ENCODE data around the gene SERPING1. TPM values are rescaled to one million over a fixed set of nuclear protein-coding genes. Genes with fewer than 3 reads are reported as not detected.

The SERPING1 gene
- total and polyA plus RNA-seq, 2 donors from 2014 or later = 361 to 785 TPM

- no peak overlapping the region for H3K27ac ChIP-seq (ENCODE audit: low read depth in 2 of 2, low read length in 2 of 2)
- no peaks in the 10 kb centered on the region for H3K27me3 ChIP-seq (ENCODE audit: control insufficient read depth, insufficient read depth, low read length)
- no peaks in the 10 kb centered on the region for H3K9me3 ChIP-seq (ENCODE audit: control insufficient read depth in 2 of 3, insufficient read depth in 1 of 3, low read length in 3 of 3)
- no peak for TF ChIP-seq CTCF (IDR thresholded peaks at IDR 0.05; ENCODE audit: borderline replicate concordance, extremely low read depth, insufficient read depth)
- no peaks in the 10 kb centered on the region for H3K4me1 ChIP-seq (ENCODE audit: control insufficient read depth in 2 of 3, insufficient read depth in 2 of 3, low read depth in 1 of 3, low read length in 3 of 3)
- peaks cover 0 to 11% (median 2%) of the 10 kb centered on the region in 3 donors for H3K36me3 ChIP-seq (ENCODE audit: control insufficient read depth in 2 of 3, insufficient read depth in 3 of 3, low read length in 3 of 3)
- intact Hi-C loops (cut with DNase I) = no loop called here
- FAIRE-seq (no peak), DNase-seq (peak in 1 of 5 donors; percentile 40)
- H3K4me3 ChIP-seq (ENCODE audit: low read length in 3 of 3) = no peak overlapping the region
- no peak overlapping the region for H3K9ac ChIP-seq (ENCODE audit: low read length in 3 of 3)
Measured at GRCh38 chr11:57605028-57605420, 7.5 kb downstream of the SERPING1 start.

- no peak for FAIRE-seq
- Histone ChIP-seq H3K9ac (ENCODE audit: low read length in 3 of 3) (no peak overlapping the region), H3K4me3 (ENCODE audit: low read length in 3 of 3) (no peak overlapping the region), H3K27me3 (ENCODE audit: control insufficient read depth, insufficient read depth, low read length) (no peaks in the 10 kb centered on the region), H3K4me1 (ENCODE audit: control insufficient read depth in 2 of 3, insufficient read depth in 2 of 3, low read depth in 1 of 3, low read length in 3 of 3) (no peaks in the 10 kb centered on the region), H3K27ac (ENCODE audit: low read depth in 2 of 2, low read length in 2 of 2) (no peak overlapping the region), H3K9me3 (ENCODE audit: control insufficient read depth in 2 of 3, insufficient read depth in 1 of 3, low read length in 3 of 3) (no peaks in the 10 kb centered on the region), H3K36me3 (ENCODE audit: control insufficient read depth in 2 of 3, insufficient read depth in 3 of 3, low read length in 3 of 3) (peaks cover 5 to 11% (median 9%) of the 10 kb centered on the region in 3 donors)
- intact Hi-C loops (cut with DNase I) = no loop called here
- no peak for DNase-seq
- no peak for TF ChIP-seq CTCF (IDR thresholded peaks at IDR 0.05; ENCODE audit: borderline replicate concordance, extremely low read depth, insufficient read depth)
Measured at GRCh38 chr11:57610170-57610569, 12.7 kb downstream of the SERPING1 start.

- Histone ChIP-seq H3K27me3 (ENCODE audit: control insufficient read depth, insufficient read depth, low read length) (no peaks in the 10 kb centered on the region), H3K4me1 (ENCODE audit: control insufficient read depth in 2 of 3, insufficient read depth in 2 of 3, low read depth in 1 of 3, low read length in 3 of 3) (no peaks in the 10 kb centered on the region), H3K4me3 (ENCODE audit: low read length in 3 of 3) (no peak overlapping the region), H3K36me3 (ENCODE audit: control insufficient read depth in 2 of 3, insufficient read depth in 3 of 3, low read length in 3 of 3) (peaks cover 2 to 9% (median 5%) of the 10 kb centered on the region in 3 donors), H3K9ac (ENCODE audit: low read length in 3 of 3) (no peak overlapping the region), H3K27ac (ENCODE audit: low read depth in 2 of 2, low read length in 2 of 2) (no peak overlapping the region), H3K9me3 (ENCODE audit: control insufficient read depth in 2 of 3, insufficient read depth in 1 of 3, low read length in 3 of 3) (no peaks in the 10 kb centered on the region)
- no peak for DNase-seq
- TF ChIP-seq CTCF (IDR thresholded peaks at IDR 0.05; ENCODE audit: borderline replicate concordance, extremely low read depth, insufficient read depth) = no peak
- no peak for FAIRE-seq
- intact Hi-C loops (cut with DNase I) = no loop called here
Measured at GRCh38 chr11:57614234-57614772, 16.8 kb downstream of the SERPING1 start.

- Histone ChIP-seq H3K4me1 (ENCODE audit: control insufficient read depth in 2 of 3, insufficient read depth in 2 of 3, low read depth in 1 of 3, low read length in 3 of 3) (no peaks in the 10 kb centered on the region), H3K4me3 (ENCODE audit: low read length in 3 of 3) (no peak overlapping the region), H3K27me3 (ENCODE audit: control insufficient read depth, insufficient read depth, low read length) (no peaks in the 10 kb centered on the region), H3K9ac (ENCODE audit: low read length in 3 of 3) (no peak overlapping the region), H3K36me3 (ENCODE audit: control insufficient read depth in 2 of 3, insufficient read depth in 3 of 3, low read length in 3 of 3) (peaks cover 2 to 9% (median 5%) of the 10 kb centered on the region in 3 donors), H3K9me3 (ENCODE audit: control insufficient read depth in 2 of 3, insufficient read depth in 1 of 3, low read length in 3 of 3) (peaks cover 0 to 5% (median 0%) of the 10 kb centered on the region in 3 donors), H3K27ac (ENCODE audit: low read depth in 2 of 2, low read length in 2 of 2) (no peak overlapping the region)
- no peak for TF ChIP-seq CTCF (IDR thresholded peaks at IDR 0.05; ENCODE audit: borderline replicate concordance, extremely low read depth, insufficient read depth)
- DNase-seq (no peak), FAIRE-seq (no peak)
- intact Hi-C loops (cut with DNase I) = no loop called here
Measured at GRCh38 chr11:57615308-57615707, 17.8 kb downstream of the SERPING1 start.
